NCI-H526 (cell line): ENCODE measurements around the gene TBL1XR1.
"Not testable (repeated sequence)": the region's sequence is repeated elsewhere in the genome, so short reads cannot be mapped to it uniquely, and the experiment has no call there.

Source experiments
- DNase-seq, 2 experiments: peaks; one replicate each; lab custom pipeline; 2025; lab: John Stamatoyannopoulos, UW

TBL1XR1 gene

GRCh38 chr3:177026505-177027277, 170.6 kb downstream of the TBL1XR1 start:
- no peak for DNase-seq

GRCh38 chr3:177015881-177016280, 181.4 kb downstream of the TBL1XR1 start:
- no peak for DNase-seq

- DNase-seq, result no peak
Observed at GRCh38 chr3:177013681-177014280, 183.5 kb downstream of the TBL1XR1 start.

- no peak for DNase-seq
Observed at GRCh38 chr3:177005718-177006405, 191.4 kb downstream of the TBL1XR1 start.

GRCh38 chr3:177000159-177000558, 197.1 kb downstream of the TBL1XR1 start:
- not testable (repeated sequence) for DNase-seq

- DNase-seq, result no peak
Observed at GRCh38 chr3:176995946-176996345, 201.3 kb downstream of the TBL1XR1 start.

GRCh38 chr3:176994891-176995781, 202.1 kb downstream of the TBL1XR1 start:
- no peak for DNase-seq

- no peak for DNase-seq
Observed at GRCh38 chr3:176994393-176994792, 202.9 kb downstream of the TBL1XR1 start.

- DNase-seq, result peak in 1 of 2 experiments; percentile 23
Observed at GRCh38 chr3:176992978-176993377, 204.3 kb downstream of the TBL1XR1 start.

- DNase-seq, result peak in 1 of 2 experiments; percentile 36
Observed at GRCh38 chr3:176992565-176992964, 204.7 kb downstream of the TBL1XR1 start.

- no peak for DNase-seq
Observed at GRCh38 chr3:176988795-176989194, 208.5 kb downstream of the TBL1XR1 start.

GRCh38 chr3:176987901-176988650, 209.2 kb downstream of the TBL1XR1 start:
- DNase-seq, result no peak

GRCh38 chr3:176978441-176978840, 218.8 kb downstream of the TBL1XR1 start:
- DNase-seq, result no peak

- no peak for DNase-seq
Observed at GRCh38 chr3:176977331-176977730, 220.0 kb downstream of the TBL1XR1 start.

GRCh38 chr3:176976586-176976985, 220.7 kb downstream of the TBL1XR1 start:
- DNase-seq, result no peak

- DNase-seq, result peak; percentile 15 to 51
Observed at GRCh38 chr3:176974279-176974678, 223.0 kb downstream of the TBL1XR1 start.

- DNase-seq, result no peak
Observed at GRCh38 chr3:176971613-176972174, 225.6 kb downstream of the TBL1XR1 start.

- no peak for DNase-seq
Observed at GRCh38 chr3:176970770-176971169, 226.5 kb downstream of the TBL1XR1 start.

- no peak for DNase-seq
Observed at GRCh38 chr3:176969506-176969905, 227.8 kb downstream of the TBL1XR1 start.
